ENCODE measurements around the gene THRB.

THRB gene

GRCh38 chr3:24506966-24507775, 12.5 kb upstream of the THRB start:
- H3K4me3 ChIP-seq (ENCODE audit: low read depth, low read length) = no peak overlapping the region
- CTCF ChIA-PET = no interaction called here
- no peak overlapping the region for H3K27ac ChIP-seq (ENCODE audit: extremely low read depth, low read depth, low read length)
- H3K36me3 ChIP-seq (ENCODE audit: control insufficient read depth in 2 of 2, insufficient read depth in 1 of 2, low read length in 2 of 2) = no peaks in the 10 kb centered on the region
- H3K9me3 ChIP-seq (ENCODE audit: control insufficient read depth, insufficient read depth, low read depth, low read length) = no peaks in the 10 kb centered on the region
- POLR2A ChIA-PET = no interaction called here
- no peaks in the 10 kb centered on the region for H3K4me1 ChIP-seq (ENCODE audit: control insufficient read depth, insufficient read depth, low read length)
- TF ChIP-seq SCRT2 (tag by site-specific recombination; IDR thresholded peaks at IDR 0.05) (peak; percentile 88), KLF9 (tag by site-specific recombination; IDR thresholded peaks at IDR 0.05; ENCODE audit: low read depth) (no peak), SCRT1 (tag by site-specific recombination; IDR thresholded peaks at IDR 0.05; ENCODE audit: borderline replicate concordance) (peak; percentile 67; the same call in 1 of the 2 replicates)

GRCh38 chr3:24505691-24506550, 11.3 kb upstream of the THRB start:
- H3K27ac ChIP-seq (ENCODE audit: extremely low read depth, low read depth, low read length) = no peak overlapping the region
- ChIA-PET POLR2A (no interaction called here), CTCF (no interaction called here)
- no peaks in the 10 kb centered on the region for H3K36me3 ChIP-seq (ENCODE audit: control insufficient read depth in 2 of 2, insufficient read depth in 1 of 2, low read length in 2 of 2)
- no peaks in the 10 kb centered on the region for H3K4me1 ChIP-seq (ENCODE audit: control insufficient read depth, insufficient read depth, low read length)
- no peak for TF ChIP-seq ZNF398 (tag by site-specific recombination; IDR thresholded peaks at IDR 0.05)
- TF ChIP-seq ZBTB11 (tag by site-specific recombination; conservative IDR thresholded peaks at IDR 0.05; ENCODE audit: low read depth) = no peak
- no peak for TF ChIP-seq RBAK (tag by site-specific recombination; IDR thresholded peaks at IDR 0.05)
- no peak for TF ChIP-seq ZNF174 (tag by site-specific recombination; IDR thresholded peaks at IDR 0.05)
- TF ChIP-seq ZNF777 (tag by site-specific recombination; IDR thresholded peaks at IDR 0.05; ENCODE audit: borderline replicate concordance) = no peak
- TF ChIP-seq ZBTB7A (tag by site-specific recombination; IDR thresholded peaks at IDR 0.05; ENCODE audit: low read depth) = no peak
- no peak for TF ChIP-seq ZNF645 (tag by site-specific recombination; IDR thresholded peaks at IDR 0.05)
- no peak for TF ChIP-seq PRDM6 (tag by site-specific recombination; IDR thresholded peaks at IDR 0.05)
- TF ChIP-seq ZNF747 (tag by site-specific recombination; IDR thresholded peaks at IDR 0.05) = no peak
- no peak for TF ChIP-seq ZNF623 (tag by site-specific recombination; IDR thresholded peaks at IDR 0.05)
- TF ChIP-seq ZNF560 (tag by site-specific recombination; IDR thresholded peaks at IDR 0.05; ENCODE audit: borderline replicate concordance) = no peak
- no peak for TF ChIP-seq ZNF518A (tag by site-specific recombination; conservative IDR thresholded peaks at IDR 0.05; ENCODE audit: low read depth)
- TF ChIP-seq ZNF169 (tag by site-specific recombination; IDR thresholded peaks at IDR 0.05) = no peak
- H3K4me3 ChIP-seq (ENCODE audit: low read depth, low read length) = no peak overlapping the region
- H3K9me3 ChIP-seq (ENCODE audit: control insufficient read depth, insufficient read depth, low read depth, low read length) = no peaks in the 10 kb centered on the region
